ENCODE results near the gene NTM. TPM values are rescaled to one million over a fixed set of nuclear protein-coding genes. Genes with fewer than 3 reads are reported as not detected.

The NTM gene
- total RNA-seq, 6 donors from 2014 or later: 4.1 to 151 (median 115) TPM

DNA sequence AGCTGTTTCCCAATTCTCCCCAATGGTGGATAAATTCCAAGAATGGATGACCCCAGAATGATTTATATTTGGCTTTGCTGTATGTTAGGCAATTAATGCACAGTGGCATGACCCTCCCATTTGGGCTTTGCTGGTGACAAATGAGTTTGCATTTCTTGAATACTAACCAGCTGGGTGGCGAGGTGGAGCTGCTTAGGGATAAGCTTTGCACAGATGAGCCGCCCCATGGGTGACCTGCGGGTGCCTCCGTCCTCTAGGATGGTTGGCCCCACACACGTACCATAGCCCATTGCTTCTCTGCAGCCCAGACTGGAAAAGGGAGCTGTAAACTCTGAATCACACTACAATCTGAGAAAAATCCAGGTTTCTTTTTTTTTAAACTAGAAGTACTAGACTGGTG is 94.6 kb downstream of the NTM start:
- WGBS, 2 donors: 89 to 95% methylated on average over 5 of the region's 5 CpGs

DNA sequence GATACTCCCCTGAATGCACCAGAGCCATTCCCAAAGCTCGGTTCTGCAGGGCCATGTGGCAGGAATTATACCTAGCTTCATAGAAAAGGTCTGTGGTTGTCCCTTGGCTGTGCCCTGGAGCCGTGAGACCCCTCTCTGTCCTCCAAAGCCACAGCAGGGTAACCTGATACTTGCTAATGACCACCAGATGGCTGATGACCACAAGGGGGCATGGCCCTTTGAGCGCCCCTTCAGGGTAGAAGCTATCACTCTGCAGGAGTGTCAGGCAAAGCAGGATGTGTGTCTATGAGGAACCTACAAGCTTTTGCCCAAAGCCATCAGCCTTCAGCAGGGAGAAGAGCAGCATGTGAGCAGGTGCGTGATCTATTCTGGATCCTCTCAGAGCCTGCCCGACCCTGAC is 95.3 kb downstream of the NTM start:
- Histone ChIP-seq H3K9me3 (no peaks in the 10 kb centered on the region), H3K36me3 (no peaks in the 10 kb centered on the region), H3K27me3 (no peaks in the 10 kb centered on the region), H3K4me1 (no peaks in the 10 kb centered on the region), H3K4me3 (no peak overlapping the region), H3K27ac (no peak overlapping the region)
- no peak for TF ChIP-seq POLR2A (IDR thresholded peaks at IDR 0.05)
- TF ChIP-seq POLR2AphosphoS5 (IDR thresholded peaks at IDR 0.05): no peak
- no peak for TF ChIP-seq EP300 (IDR thresholded peaks at IDR 0.05)
- TF ChIP-seq, protein P1, sequence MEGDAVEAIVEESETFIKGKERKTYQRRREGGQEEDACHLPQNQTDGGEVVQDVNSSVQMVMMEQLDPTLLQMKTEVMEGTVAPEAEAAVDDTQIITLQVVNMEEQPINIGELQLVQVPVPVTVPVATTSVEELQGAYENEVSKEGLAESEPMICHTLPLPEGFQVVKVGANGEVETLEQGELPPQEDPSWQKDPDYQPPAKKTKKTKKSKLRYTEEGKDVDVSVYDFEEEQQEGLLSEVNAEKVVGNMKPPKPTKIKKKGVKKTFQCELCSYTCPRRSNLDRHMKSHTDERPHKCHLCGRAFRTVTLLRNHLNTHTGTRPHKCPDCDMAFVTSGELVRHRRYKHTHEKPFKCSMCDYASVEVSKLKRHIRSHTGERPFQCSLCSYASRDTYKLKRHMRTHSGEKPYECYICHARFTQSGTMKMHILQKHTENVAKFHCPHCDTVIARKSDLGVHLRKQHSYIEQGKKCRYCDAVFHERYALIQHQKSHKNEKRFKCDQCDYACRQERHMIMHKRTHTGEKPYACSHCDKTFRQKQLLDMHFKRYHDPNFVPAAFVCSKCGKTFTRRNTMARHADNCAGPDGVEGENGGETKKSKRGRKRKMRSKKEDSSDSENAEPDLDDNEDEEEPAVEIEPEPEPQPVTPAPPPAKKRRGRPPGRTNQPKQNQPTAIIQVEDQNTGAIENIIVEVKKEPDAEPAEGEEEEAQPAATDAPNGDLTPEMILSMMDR (IDR thresholded peaks at IDR 0.05): no peak
- DNase-seq: no peak
- ATAC-seq (ENCODE audit: low FRiP score in 2 of 2): no peak
- 51 to 58% methylated on average over 5 of the region's 5 CpGs for WGBS, 2 donors

More for the DNA sequence above, 94.6 kb downstream of the NTM start:
- H3K27ac ChIP-seq: no peak overlapping the region
- no peaks in the 10 kb centered on the region for H3K9me3 ChIP-seq
- no peaks in the 10 kb centered on the region for H3K4me1 ChIP-seq
- no peak overlapping the region for H3K4me3 ChIP-seq
- H3K36me3 ChIP-seq: no peaks in the 10 kb centered on the region
- no peak for TF ChIP-seq POLR2A (IDR thresholded peaks at IDR 0.05)
- TF ChIP-seq, protein P1 (IDR thresholded peaks at IDR 0.05): no peak
- DNase-seq: no peak
- no peaks in the 10 kb centered on the region for H3K27me3 ChIP-seq
- ATAC-seq (ENCODE audit: low FRiP score in 2 of 2): no peak

DNA sequence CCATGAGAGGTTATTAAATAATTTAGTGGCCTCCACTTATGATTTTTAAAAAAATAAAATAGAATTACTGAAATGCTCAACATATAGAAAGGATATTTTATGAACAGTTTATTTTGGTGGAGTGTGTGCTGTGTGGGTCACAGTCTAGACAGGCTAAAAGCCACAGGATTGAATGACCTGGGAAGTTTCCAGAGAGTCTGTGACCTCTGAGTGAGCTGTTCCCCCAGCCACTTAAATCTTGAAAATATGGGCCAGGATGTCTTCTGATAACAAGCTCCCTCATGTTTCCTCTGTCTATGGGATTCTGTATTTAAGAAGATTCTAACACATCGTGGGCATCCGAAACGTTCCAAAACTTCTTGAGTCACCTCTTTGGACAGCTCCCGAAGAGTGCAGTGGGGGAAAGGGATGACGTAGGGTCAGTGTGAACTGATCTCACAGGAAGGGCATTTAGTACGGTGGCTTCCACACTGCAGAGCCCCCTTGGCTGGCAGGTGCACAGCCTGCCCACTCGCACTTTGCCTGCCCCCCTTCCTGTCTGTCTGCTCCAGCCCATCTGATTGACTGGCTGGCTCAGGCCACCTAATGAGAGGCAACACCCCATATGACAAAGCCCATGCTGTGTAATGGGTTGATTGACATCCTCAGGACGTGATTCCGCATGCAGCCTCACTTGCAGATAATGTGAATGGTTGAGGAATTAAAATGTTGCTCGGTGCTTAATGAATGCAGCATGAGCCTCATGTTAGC is 97.4 kb downstream of the NTM start:
- no peak overlapping the region for H3K4me3 ChIP-seq
- no peak overlapping the region for H3K27ac ChIP-seq
- ATAC-seq (ENCODE audit: low FRiP score in 2 of 2): peak in 1 of 2 donors; percentile 37
- H3K4me1 ChIP-seq: no peaks in the 10 kb centered on the region
- H3K27me3 ChIP-seq: no peaks in the 10 kb centered on the region
- DNase-seq: no peak
- no peaks in the 10 kb centered on the region for H3K9me3 ChIP-seq
- no peaks in the 10 kb centered on the region for H3K36me3 ChIP-seq
- TF ChIP-seq EP300 (IDR thresholded peaks at IDR 0.05) (no peak), POLR2AphosphoS5 (IDR thresholded peaks at IDR 0.05) (no peak), POLR2A (IDR thresholded peaks at IDR 0.05) (no peak)
- TF ChIP-seq, protein P1 (IDR thresholded peaks at IDR 0.05): no peak
- 42 to 57% methylated on average over 10 of the region's 10 CpGs for WGBS, 2 donors

DNA sequence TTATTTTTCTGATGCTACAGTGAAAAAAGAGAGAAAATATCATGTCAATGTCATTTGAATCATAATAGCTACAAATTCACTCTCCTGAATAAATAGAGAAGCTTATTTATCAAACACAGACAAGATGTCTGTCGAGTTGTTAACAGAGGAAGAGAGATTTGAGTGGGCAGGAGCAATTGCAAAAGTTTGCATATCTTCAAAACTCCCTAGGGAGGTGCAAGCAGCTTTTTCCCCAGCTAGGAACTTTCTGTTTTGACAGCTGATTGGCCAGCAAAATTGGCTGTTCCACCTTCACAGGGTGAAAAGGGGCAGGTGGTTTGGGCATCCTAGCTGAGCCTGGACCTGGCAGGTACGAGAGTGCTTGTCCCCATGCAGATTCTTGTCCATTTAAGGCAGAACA is 98.2 kb downstream of the NTM start:
- DNase-seq (no peak), ATAC-seq (ENCODE audit: low FRiP score in 2 of 2) (no peak)
- Histone ChIP-seq H3K4me3 (no peak overlapping the region), H3K4me1 (no peaks in the 10 kb centered on the region), H3K9me3 (no peaks in the 10 kb centered on the region), H3K27ac (no peak overlapping the region), H3K36me3 (no peaks in the 10 kb centered on the region), H3K27me3 (no peaks in the 10 kb centered on the region)
- WGBS, 2 donors: 28% methylated on average over 2 of the region's 2 CpGs
- TF ChIP-seq, protein P1 (IDR thresholded peaks at IDR 0.05): no peak
- TF ChIP-seq POLR2A (IDR thresholded peaks at IDR 0.05) (no peak), EP300 (IDR thresholded peaks at IDR 0.05) (no peak), POLR2AphosphoS5 (IDR thresholded peaks at IDR 0.05) (no peak)
